ENCODE data around the gene EFNA5.
A peak's percentile ranks its signal among the peaks of the same experiment; 100 is the strongest.

Gene EFNA5

GRCh38 chr5:107373549-107374263 lies 297.0 kb downstream of the EFNA5 start (continued):
- TF ChIP-seq ZNF571 (tag by site-specific recombination; IDR thresholded peaks at IDR 0.05) (no peak), ZNF449 (tag by site-specific recombination; IDR thresholded peaks at IDR 0.05) (no peak), ZNF658 (tag by site-specific recombination; IDR thresholded peaks at IDR 0.05) (no peak), ZNF544 (tag by site-specific recombination; IDR thresholded peaks at IDR 0.05) (no peak), ZFHX2 (tag by site-specific recombination; conservative IDR thresholded peaks at IDR 0.05) (no peak), ZNF621 (tag by site-specific recombination; IDR thresholded peaks at IDR 0.05) (no peak), KLF9 (tag by site-specific recombination; IDR thresholded peaks at IDR 0.05; ENCODE audit: low read depth) (no peak), ZNF639 (tag by site-specific recombination; IDR thresholded peaks at IDR 0.05) (no peak)

- CTCF ChIA-PET = interaction anchor here (0.6 to 0.8 kb wide), 2 partner anchors 18 to 125 kb away, joined by 3 read pairs; no protein-coding TSS in a partner anchor
- TF ChIP-seq MZF1 (tag by site-specific recombination; IDR thresholded peaks at IDR 0.05; ENCODE audit: borderline replicate concordance) = no peak
- TF ChIP-seq HOXA7 (CRISPR knock-in tag; IDR thresholded peaks at IDR 0.05; ENCODE audit: borderline replicate concordance) = no peak
- no peak for TF ChIP-seq KLF16 (tag by site-specific recombination; IDR thresholded peaks at IDR 0.05)
- TF ChIP-seq REST (tag by site-specific recombination; IDR thresholded peaks at IDR 0.05) = peak; percentile 90
- no peak for TF ChIP-seq ZNF560 (tag by site-specific recombination; IDR thresholded peaks at IDR 0.05; ENCODE audit: borderline replicate concordance)
- no peaks in the 10 kb centered on the region for H3K4me1 ChIP-seq (ENCODE audit: control insufficient read depth, insufficient read depth, low read length)
- H3K27ac ChIP-seq (ENCODE audit: extremely low read depth, low read depth, low read length) = no peak overlapping the region
- H3K4me3 ChIP-seq (ENCODE audit: low read depth, low read length) = no peak overlapping the region
- POLR2A ChIA-PET = no interaction called here
- H3K36me3 ChIP-seq (ENCODE audit: control insufficient read depth in 2 of 2, insufficient read depth in 1 of 2, low read length in 2 of 2) = no peaks in the 10 kb centered on the region
- no peaks in the 10 kb centered on the region for H3K9me3 ChIP-seq (ENCODE audit: control insufficient read depth, insufficient read depth, low read depth, low read length)
These were observed 297.9 kb downstream of the EFNA5 start for GRCh38 chr5:107372723-107373450.

- no peaks in the 10 kb centered on the region for H3K36me3 ChIP-seq (ENCODE audit: control insufficient read depth in 2 of 2, insufficient read depth in 1 of 2, low read length in 2 of 2)
- ChIA-PET POLR2A (no interaction called here), CTCF (no interaction called here)
- no peaks in the 10 kb centered on the region for H3K9me3 ChIP-seq (ENCODE audit: control insufficient read depth, insufficient read depth, low read depth, low read length)
- H3K27ac ChIP-seq (ENCODE audit: extremely low read depth, low read depth, low read length) = no peak overlapping the region
- H3K4me3 ChIP-seq (ENCODE audit: low read depth, low read length) = no peak overlapping the region
- no peaks in the 10 kb centered on the region for H3K4me1 ChIP-seq (ENCODE audit: control insufficient read depth, insufficient read depth, low read length)
- TF ChIP-seq PRDM2 (tag by site-specific recombination; IDR thresholded peaks at IDR 0.05; ENCODE audit: borderline replicate concordance) (no peak), ZNF548 (tag by site-specific recombination; IDR thresholded peaks at IDR 0.05) (no peak), ZNF585B (tag by site-specific recombination; IDR thresholded peaks at IDR 0.05) (no peak), ZNF791 (tag by site-specific recombination; IDR thresholded peaks at IDR 0.05) (no peak), ZBTB7A (tag by site-specific recombination; IDR thresholded peaks at IDR 0.05; ENCODE audit: low read depth) (no peak), BCL11B (tag by site-specific recombination; IDR thresholded peaks at IDR 0.05; ENCODE audit: low read depth) (no peak)
These were observed 300.3 kb downstream of the EFNA5 start for GRCh38 chr5:107370396-107370968.

Data from HEK293 (cell line).